HG02678 (cell line): ENCODE data around the gene B3GLCT.
"Not testable (repeated sequence)": the region's sequence is repeated elsewhere in the genome, so short reads cannot be mapped to it uniquely, and the experiment has no call there.

ENCODE experiments used
- ATAC-seq: cut with Tn5 transposase; IDR thresholded peaks from one replicate; pipeline ENCODE4 v1.9.1; 2021; ENCODE audit warnings: mild to moderate bottlenecking, moderate library complexity; ENCODE audit not compliant: unreplicated experiment

Gene B3GLCT

GRCh38 chr13:31182987-31183386 lies 16.8 kb upstream of the B3GLCT start:
- ATAC-seq, result no peak

- ATAC-seq, result no peak
Observed at GRCh38 chr13:31184451-31184850, 15.3 kb upstream of the B3GLCT start.

- no peak for ATAC-seq
Observed at GRCh38 chr13:31184981-31185645, 14.7 kb upstream of the B3GLCT start.

- no peak for ATAC-seq
Observed at GRCh38 chr13:31191748-31192147, 8.0 kb upstream of the B3GLCT start.

GRCh38 chr13:31192306-31192705 lies 7.5 kb upstream of the B3GLCT start:
- no peak for ATAC-seq

GRCh38 chr13:31195616-31196015 lies 4.2 kb upstream of the B3GLCT start:
- no peak for ATAC-seq

GRCh38 chr13:31196992-31197391 lies 2.8 kb upstream of the B3GLCT start:
- ATAC-seq, result no peak

- ATAC-seq, result no peak
Observed at GRCh38 chr13:31198519-31198918, 1.3 kb upstream of the B3GLCT start.

- no peak for ATAC-seq
Observed at GRCh38 chr13:31199527-31199848, 287 bp upstream of the B3GLCT start.

GRCh38 chr13:31200637-31200971 lies 829 bp downstream of the B3GLCT start:
- ATAC-seq, result peak; percentile 19

GRCh38 chr13:31201341-31202031 lies 1.7 kb downstream of the B3GLCT start:
- no peak for ATAC-seq

- ATAC-seq, result no peak
Observed at GRCh38 chr13:31204592-31204991, 4.8 kb downstream of the B3GLCT start.

- ATAC-seq, result no peak
Observed at GRCh38 chr13:31207661-31208552, 8.1 kb downstream of the B3GLCT start.

GRCh38 chr13:31208559-31209122 lies 8.9 kb downstream of the B3GLCT start:
- no peak for ATAC-seq

- ATAC-seq, result no peak
Observed at GRCh38 chr13:31209172-31209840, 9.5 kb downstream of the B3GLCT start.

- no peak for ATAC-seq
Observed at GRCh38 chr13:31209841-31210210, 10.1 kb downstream of the B3GLCT start.

GRCh38 chr13:31213651-31214289 lies 14.0 kb downstream of the B3GLCT start:
- ATAC-seq, result no peak

GRCh38 chr13:31214435-31214834 lies 14.7 kb downstream of the B3GLCT start:
- ATAC-seq, result no peak

GRCh38 chr13:31216916-31217315 lies 17.1 kb downstream of the B3GLCT start:
- not testable (repeated sequence) for ATAC-seq

GRCh38 chr13:31219909-31220598 lies 20.3 kb downstream of the B3GLCT start:
- ATAC-seq, result no peak
